Measurements from ENCODE around the gene INPP4A.

- no peak for TF ChIP-seq CTCF (IDR thresholded peaks at IDR 0.05; ENCODE audit: poor library complexity, severe bottlenecking)
- no peak for TF ChIP-seq EP300 (conservative IDR thresholded peaks at IDR 0.05; ENCODE audit: poor library complexity, severe bottlenecking)
- TF ChIP-seq RAD21 (conservative IDR thresholded peaks at IDR 0.05), result no peak
These were observed 32.8 kb downstream of the INPP4A start for GRCh38 chr2:98477506-98477905.
